ENCODE results near the gene UBN2. TPM values are rescaled to one million over a fixed set of nuclear protein-coding genes. Genes with fewer than 3 reads are reported as not detected.

The UBN2 gene
- total RNA-seq, 1 donor from 2014 or later: 30.1 TPM

DNA sequence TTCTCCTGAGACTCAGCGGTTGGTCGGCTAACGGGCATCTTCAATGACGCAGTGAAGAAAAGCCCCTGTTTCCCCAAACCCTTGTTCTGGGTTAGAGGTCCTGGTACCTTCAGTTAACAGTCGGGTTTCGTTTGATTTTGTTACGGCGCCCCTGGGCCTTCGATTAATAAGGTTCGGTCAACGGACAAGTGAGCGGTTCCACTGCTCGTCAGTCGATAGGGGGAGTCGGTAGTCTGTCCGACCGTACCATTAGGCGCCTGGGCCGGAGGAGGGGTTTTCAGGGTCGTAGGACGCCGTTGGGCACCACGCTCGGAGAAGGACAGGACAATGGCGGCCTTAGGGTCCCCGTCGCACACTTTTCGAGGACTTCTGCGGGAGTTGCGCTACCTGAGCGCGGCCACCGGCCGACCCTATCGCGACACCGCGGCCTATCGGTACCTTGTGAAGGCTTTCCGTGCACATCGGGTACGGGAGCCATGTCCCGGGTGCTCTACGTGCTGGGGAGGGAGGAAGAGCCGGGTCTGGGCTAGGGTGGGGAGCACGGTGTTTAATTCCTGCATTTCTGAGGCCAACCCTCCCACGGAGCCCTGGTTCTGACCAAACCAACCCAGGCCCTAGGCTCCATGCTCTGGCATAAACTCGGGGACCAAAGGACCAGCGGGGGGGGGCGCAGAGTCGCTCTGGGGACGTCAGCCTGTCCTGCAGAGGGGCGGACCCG is 110.2 kb downstream of the UBN2 start, which contains the start of gene FMC1:
Gene FMC1 (plus strand): TSS at position 280 of the 718 bp plus-strand sequence. CDS start 48 bp downstream, at position 328.
- Mint-ChIP-seq H3K4me1 (peaks cover 36% of the 10 kb centered on the region), H3K27ac (ENCODE audit: unreplicated experiment) (peak within 1 kb of the TSS; percentile 100), H3K9me3 (peaks cover 9% of the 10 kb centered on the region), H3K36me3 (ENCODE audit: low read depth) (peaks cover 25% of the 10 kb centered on the region), H3K4me3 (peak within 1 kb of the TSS; percentile 97), H3K27me3 (ENCODE audit: low read depth) (peaks cover 22% of the 10 kb centered on the region)
- DNase-seq (ENCODE audit: low read depth, low spot score): peak; percentile 83
- TF ChIP-seq, protein P1, sequence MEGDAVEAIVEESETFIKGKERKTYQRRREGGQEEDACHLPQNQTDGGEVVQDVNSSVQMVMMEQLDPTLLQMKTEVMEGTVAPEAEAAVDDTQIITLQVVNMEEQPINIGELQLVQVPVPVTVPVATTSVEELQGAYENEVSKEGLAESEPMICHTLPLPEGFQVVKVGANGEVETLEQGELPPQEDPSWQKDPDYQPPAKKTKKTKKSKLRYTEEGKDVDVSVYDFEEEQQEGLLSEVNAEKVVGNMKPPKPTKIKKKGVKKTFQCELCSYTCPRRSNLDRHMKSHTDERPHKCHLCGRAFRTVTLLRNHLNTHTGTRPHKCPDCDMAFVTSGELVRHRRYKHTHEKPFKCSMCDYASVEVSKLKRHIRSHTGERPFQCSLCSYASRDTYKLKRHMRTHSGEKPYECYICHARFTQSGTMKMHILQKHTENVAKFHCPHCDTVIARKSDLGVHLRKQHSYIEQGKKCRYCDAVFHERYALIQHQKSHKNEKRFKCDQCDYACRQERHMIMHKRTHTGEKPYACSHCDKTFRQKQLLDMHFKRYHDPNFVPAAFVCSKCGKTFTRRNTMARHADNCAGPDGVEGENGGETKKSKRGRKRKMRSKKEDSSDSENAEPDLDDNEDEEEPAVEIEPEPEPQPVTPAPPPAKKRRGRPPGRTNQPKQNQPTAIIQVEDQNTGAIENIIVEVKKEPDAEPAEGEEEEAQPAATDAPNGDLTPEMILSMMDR (conservative IDR thresholded peaks at IDR 0.05): peak; percentile 46

DNA sequence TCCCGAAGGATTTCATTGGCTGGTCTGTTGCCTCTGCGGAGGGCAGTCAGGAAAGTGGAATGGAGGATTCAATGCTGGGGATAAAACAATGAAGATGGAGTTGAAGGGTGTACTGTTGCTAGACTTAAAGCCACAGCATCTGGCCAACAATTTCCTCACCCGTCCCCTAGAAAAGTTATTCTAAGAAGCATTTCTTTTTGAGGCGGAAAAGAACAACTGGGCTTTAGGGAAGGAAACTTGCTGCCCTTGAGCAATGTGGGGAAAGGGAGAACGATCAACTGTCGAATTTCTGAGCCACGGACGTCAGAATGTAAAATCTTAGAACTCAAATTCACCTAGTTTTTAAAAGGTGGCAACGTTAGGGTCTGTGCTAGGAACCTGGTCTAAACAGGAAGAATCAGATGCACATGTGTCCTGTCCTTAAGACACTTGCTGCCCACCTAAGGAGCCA is 110.8 kb downstream of the UBN2 start:
- DNase-seq (ENCODE audit: low read depth, low spot score): no peak
- Mint-ChIP-seq H3K9me3 (peaks cover 9% of the 10 kb centered on the region), H3K4me1 (peaks cover 36% of the 10 kb centered on the region), H3K36me3 (ENCODE audit: low read depth) (peaks cover 27% of the 10 kb centered on the region), H3K27me3 (ENCODE audit: low read depth) (peaks cover 22% of the 10 kb centered on the region), H3K4me3 (peak overlapping the region; percentile 97), H3K27ac (ENCODE audit: unreplicated experiment) (peak overlapping the region; percentile 100)
- TF ChIP-seq, protein P1 (conservative IDR thresholded peaks at IDR 0.05): no peak

GRCh38 chr7:139345042-139345441 is 114.0 kb downstream of the UBN2 start:
- Mint-ChIP-seq H3K4me1 (peaks cover 30% of the 10 kb centered on the region), H3K36me3 (ENCODE audit: low read depth) (peaks cover 28% of the 10 kb centered on the region)

DNA sequence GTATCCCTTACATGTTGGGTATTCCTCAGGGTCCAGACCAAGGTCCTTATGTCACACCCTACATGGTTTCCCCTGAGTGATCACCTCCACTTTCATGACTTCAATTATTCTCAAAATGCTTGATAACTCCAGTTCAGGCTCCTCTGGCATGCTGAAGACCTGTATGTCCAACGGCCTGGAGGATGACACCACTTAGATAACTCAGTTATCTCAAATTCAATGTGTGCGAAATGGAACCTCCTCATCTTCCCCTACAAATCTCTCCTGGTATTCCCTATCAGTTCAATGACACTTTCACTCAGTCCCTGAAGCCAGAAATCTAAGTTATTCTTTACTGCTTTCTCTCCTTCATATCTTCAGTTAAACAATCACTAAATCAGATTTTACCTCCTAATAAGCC is 120.0 kb downstream of the UBN2 start:
- Mint-ChIP-seq H3K36me3 (ENCODE audit: low read depth) (peaks cover 13% of the 10 kb centered on the region), H3K27me3 (ENCODE audit: low read depth) (no peaks in the 10 kb centered on the region), H3K27ac (ENCODE audit: unreplicated experiment) (peak overlapping the region; percentile 7), H3K9me3 (no peaks in the 10 kb centered on the region), H3K4me3 (no peak overlapping the region), H3K4me1 (no peaks in the 10 kb centered on the region)
- TF ChIP-seq, protein P1 (conservative IDR thresholded peaks at IDR 0.05): no peak
- DNase-seq (ENCODE audit: low read depth, low spot score): no peak

More at GRCh38 chr7:139345042-139345441, 114.0 kb downstream of the UBN2 start:
- Mint-ChIP-seq H3K27me3 (ENCODE audit: low read depth) (peaks cover 15% of the 10 kb centered on the region), H3K27ac (ENCODE audit: unreplicated experiment) (no peak overlapping the region), H3K4me3 (peak overlapping the region; percentile 77), H3K9me3 (peaks cover 4% of the 10 kb centered on the region)
- TF ChIP-seq, protein P1 (conservative IDR thresholded peaks at IDR 0.05): no peak
- no peak for DNase-seq (ENCODE audit: low read depth, low spot score)

DNA sequence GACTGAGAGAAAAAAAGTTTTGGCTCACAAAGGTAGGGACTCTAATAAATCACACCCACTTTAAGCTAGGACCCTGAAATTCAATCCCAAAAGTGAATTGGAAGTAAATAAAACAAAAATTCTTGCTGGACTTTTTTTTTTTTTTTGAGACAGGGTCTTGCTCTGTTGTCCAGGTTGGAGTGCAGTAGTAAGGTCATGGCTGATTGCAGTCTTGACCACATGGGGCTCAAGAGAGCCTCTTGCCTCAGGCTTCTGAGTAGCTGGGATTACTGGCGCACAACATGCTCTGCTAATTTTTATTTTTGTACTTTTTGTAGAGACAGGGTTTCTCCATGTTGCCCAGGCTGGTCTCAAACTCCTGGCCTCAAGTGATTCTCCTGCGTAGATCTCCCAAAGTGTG is 123.7 kb downstream of the UBN2 start:
- DNase-seq (ENCODE audit: low read depth, low spot score): no peak
- H3K27me3 Mint-ChIP-seq (ENCODE audit: low read depth): no peaks in the 10 kb centered on the region
- H3K27ac Mint-ChIP-seq (ENCODE audit: unreplicated experiment): no peak overlapping the region
- TF ChIP-seq, protein P1 (conservative IDR thresholded peaks at IDR 0.05): no peak
- peaks cover 13% of the 10 kb centered on the region for H3K4me1 Mint-ChIP-seq
- H3K9me3 Mint-ChIP-seq: no peaks in the 10 kb centered on the region
- H3K4me3 Mint-ChIP-seq: no peak overlapping the region
- peaks cover 12% of the 10 kb centered on the region for H3K36me3 Mint-ChIP-seq (ENCODE audit: low read depth)

All from neural crest cell (in vitro differentiated cells).